Measurements from ENCODE around the gene ALPK1. TPM values are rescaled to one million over a fixed set of nuclear protein-coding genes. Genes with fewer than 3 reads are reported as not detected.
"Not testable (repeated sequence)": the region's sequence is repeated elsewhere in the genome, so short reads cannot be mapped to it uniquely, and the experiment has no call there.

ALPK1 gene
- polyA plus RNA-seq, 5 donors = 11.2 to 26.7 (median 19.6) TPM

DNA sequence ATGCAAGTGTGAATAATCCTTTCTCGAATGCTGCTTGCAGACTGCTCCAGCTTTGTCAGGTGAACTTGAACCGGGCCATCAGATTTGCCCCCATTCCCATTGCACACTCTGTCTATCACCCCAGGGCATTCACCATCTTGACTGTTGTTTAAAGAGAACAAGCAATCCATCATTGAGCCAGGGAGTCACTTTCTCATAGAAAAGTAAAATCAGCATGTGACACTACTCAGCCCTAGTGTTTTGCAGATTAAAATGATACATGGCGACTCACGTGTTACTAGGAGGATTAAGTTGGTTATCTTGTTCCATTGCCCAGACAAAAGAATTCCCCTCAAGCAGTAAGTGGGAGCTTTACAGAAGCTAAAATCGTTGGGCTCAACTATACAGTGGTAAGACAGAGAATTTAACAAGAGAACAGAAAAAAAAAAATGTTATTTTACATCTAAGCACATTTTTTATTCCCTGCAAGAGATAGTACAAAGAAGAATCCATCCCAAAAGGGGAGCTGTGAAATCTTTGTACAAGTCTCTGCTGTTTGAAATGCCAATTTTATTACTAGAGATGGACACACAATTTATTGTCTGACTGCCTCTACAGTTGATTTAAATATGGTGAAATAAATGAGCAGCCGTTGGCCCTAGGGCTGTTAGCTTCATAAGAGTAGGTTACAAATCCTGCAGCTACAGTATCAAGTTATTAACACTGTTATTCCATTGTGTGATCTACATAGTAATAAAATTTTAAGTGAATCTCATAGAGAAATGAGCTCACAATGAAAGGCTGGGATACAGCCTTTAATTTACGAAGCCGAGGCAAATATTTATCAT is 151.3 kb downstream of the ALPK1 start:
- DNase-seq = no peak

DNA sequence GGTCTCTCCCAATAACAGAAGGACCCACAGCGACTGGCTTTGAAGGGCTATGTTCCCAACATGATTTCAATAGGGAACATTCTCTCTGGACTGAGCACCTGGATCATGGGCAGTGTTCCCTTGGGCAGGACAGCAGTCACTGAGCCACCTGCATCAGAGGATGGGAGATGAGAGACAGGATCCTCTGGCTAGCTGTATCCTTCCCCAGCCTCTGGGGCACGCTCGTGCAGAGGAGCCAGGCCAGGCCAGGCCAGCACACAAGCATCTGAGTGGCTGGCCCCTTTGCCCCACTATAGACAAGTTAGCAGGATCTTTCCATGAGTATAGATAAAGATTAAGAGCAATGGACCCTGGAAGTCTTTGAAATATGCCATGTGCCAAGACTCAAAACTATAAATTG is 152.5 kb downstream of the ALPK1 start:
- DNase-seq = no peak

DNA sequence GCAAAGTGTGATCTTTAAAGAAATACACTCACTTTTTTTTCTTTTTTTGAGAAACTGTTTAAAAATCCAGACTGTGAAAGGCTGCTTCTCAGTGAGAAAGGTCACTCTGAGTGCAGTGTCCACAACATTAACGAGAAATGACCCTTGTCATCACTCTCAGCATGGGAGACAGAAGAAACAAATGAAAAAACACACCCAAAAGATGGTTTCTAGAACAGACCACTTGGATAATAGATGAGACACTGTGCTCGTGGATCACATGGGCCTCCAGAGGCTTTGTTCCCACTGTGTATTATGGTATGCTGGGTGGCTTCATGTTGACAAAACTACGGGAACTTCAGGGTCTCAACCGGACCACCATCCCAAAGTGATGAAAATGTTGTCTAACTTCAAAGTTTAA is 153.9 kb downstream of the ALPK1 start:
- DNase-seq = no peak

DNA sequence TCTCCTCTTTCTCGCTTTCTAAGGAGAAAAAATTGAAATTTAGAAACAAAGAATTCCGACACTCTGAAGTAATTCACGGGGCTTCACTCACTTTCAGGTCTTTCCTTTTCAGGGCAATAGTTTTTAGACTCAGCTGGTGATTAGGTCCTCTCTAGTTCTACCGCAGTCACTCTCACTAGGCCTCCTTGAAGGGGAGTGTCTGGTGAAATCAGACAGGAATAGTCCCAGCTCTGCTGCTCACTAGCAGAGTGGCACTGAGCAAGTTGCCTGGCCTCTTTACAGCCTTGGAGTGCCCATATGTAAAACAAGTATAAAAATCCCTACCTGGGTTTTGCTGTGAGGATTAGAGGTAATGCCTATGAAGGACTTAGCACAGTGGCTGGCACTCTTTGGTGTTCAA is 154.7 kb downstream of the ALPK1 start:
- DNase-seq = no peak

DNA sequence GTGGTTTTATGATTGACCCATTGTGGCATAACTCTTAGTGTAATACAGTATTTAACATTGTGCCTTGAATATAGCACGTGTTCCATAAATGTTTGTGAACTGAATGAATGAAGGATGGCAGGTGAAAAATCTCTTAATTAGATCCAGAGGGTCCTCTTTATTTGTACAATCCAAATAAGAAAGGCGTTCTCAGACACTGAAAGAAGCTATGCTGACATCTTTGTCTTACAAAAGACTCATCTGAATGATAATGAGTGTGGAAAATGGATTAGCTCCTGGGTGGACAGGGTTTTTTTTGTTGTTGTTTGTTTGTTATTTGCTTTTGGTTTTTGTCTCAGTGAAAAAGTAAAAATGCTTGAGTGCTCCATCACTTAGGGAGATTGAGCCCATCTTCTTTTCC is 156.2 kb downstream of the ALPK1 start:
- no peak for DNase-seq

DNA sequence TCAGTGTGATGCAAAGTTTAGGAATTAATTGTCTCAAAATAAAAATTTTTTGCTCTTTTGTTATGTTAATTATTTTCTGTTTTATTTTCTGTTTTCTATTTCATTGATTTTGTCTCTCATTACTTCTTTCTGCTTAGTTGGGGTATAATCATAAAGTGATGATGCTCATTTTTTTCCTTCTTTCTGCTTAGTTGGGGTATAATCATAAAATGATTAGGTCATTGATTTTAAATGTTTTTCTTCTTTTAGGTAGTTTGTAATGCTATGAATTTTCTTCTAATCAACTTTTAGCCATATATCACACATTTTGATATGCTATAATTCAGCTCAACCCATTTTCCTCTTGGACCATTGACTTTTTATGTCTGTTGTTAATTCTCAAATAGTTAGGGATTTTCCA is 175.1 kb downstream of the ALPK1 start:
- no peak for DNase-seq

DNA sequence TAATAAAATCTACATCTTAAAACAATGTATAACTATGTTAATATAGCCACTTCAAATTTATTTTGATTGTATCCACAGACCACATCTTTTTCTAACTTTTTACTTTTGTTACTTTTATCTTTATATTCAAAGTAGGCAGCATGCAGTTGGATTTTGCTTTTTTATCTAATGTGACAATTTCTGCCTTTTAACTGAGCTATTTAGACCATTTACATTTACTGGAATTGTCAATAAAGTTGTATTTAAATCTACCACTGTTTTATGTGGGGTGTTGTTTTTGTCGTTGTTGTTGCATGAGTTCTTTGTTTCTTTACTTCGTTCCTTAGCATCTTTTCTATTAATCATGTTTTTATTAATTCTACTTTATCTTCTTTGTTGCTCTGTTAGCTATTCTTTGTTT is 176.8 kb downstream of the ALPK1 start:
- DNase-seq = no peak

DNA sequence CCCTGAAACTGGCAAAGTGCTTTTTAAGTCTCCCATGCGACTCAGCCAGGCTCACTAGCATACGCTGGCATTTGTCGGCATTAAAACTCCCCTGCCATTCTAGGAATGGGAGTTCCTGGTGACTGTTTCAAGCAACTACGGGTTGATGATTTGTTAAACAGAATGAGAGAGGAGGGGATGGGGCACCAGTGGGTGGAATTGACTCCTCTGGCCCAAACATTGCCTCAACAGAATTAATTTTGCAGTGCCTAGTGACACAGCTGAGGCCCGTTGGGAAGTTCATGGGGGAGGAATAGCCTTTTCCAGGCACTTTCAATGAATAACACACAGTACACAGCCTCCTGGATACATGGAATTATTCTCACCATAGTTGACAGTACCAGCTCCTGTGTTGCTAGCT is 188.8 kb downstream of the ALPK1 start:
- DNase-seq = no peak

DNA sequence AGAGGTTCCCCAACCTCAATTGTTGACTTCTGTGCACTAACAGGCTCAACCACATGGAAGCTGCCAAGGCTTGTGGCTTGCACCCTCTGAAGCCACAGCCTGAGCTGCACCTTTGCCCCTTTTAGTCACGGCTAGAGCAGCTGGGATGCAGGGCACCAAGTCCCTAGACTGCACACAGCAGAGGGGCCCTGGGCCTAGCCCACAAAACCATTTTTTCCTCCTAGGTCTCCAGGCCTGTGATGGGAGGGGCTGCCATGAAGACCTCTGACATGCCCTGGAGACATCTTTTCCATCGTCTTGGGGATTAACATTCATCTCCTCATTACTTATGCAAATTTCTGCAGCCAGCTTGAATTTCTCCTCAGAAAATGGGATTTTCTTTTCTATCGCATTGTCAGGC is 193.6 kb downstream of the ALPK1 start:
- DNase-seq = not testable (repeated sequence)

Other genes starting within 250 kb of the ALPK1 start
- gene FAM241A, start 151.9 kb upstream of the ALPK1 start, polyA plus RNA-seq (ENCODE audit: insufficient read depth in 1 of 5, insufficient read length in 5 of 5, low replicate concordance in 1 of 5) = 1 to 10 TPM; 2.2 to 3.6 (median 2.8) TPM
- gene AP1AR, start 65.6 kb upstream of the ALPK1 start, polyA plus RNA-seq (ENCODE audit: insufficient read depth in 1 of 5, insufficient read length in 5 of 5, low replicate concordance in 1 of 5) = 10 to 100 TPM; 26.6 to 37.3 (median 32.2) TPM
- gene TIFA, start 11.5 kb upstream of the ALPK1 start, polyA plus RNA-seq (ENCODE audit: insufficient read depth in 1 of 5, insufficient read length in 5 of 5, low replicate concordance in 1 of 5) = 10 to 100 TPM; 11.9 to 20.1 (median 16.7) TPM
- not detected for gene NEUROG2, start 218.8 kb downstream of the ALPK1 start, polyA plus RNA-seq (ENCODE audit: insufficient read depth in 1 of 5, insufficient read length in 5 of 5, low replicate concordance in 1 of 5)

Measured in right lung (tissue), 5 donors.